ENCODE data around the gene ZFHX2.

GRCh38 chr14:23478109-23478759 is 73.3 kb downstream of the ZFHX2 start:
- TF ChIP-seq CTCF (optimal IDR thresholded peaks at IDR 0.05 in 1 of 3, IDR thresholded peaks at IDR 0.05 in 1 of 3, conservative IDR thresholded peaks at IDR 0.05 in 1 of 3; ENCODE audit: extremely low read depth in 1 of 3, insufficient read depth in 2 of 3, low read length in 3 of 3) (peak in 2 of 3 experiments; percentile 48 to 53), EZH2 (IDR thresholded peaks at IDR 0.05; ENCODE audit: low read length) (no peak)
